ENCODE data around the gene IGSF23. TPM values are rescaled to one million over a fixed set of nuclear protein-coding genes. Genes with fewer than 3 reads are reported as not detected.

The IGSF23 gene
- total and polyA plus RNA-seq, 9 donors: 0.57 TPM; not detected in 8

GRCh38 chr19:44596428-44597130 is 16.8 kb upstream of the IGSF23 start:
- Histone ChIP-seq H3K9me3 (no peaks in the 10 kb centered on the region), H3K27me3 (no peaks in the 10 kb centered on the region), H3K27ac (no peak overlapping the region), H3K4me3 (no peak overlapping the region), H3K4me1 (ENCODE audit: insufficient read depth) (no peaks in the 10 kb centered on the region), H3K36me3 (no peaks in the 10 kb centered on the region)
- 53 to 65% (median 61%) methylated on average over 10 of the region's 10 CpGs for WGBS, 3 donors
- intact Hi-C loops (cut with DNase I): no loop called here
- TF ChIP-seq POLR2A (IDR thresholded peaks at IDR 0.05): no peak
- DNase-seq: no peak

- WGBS, 3 donors: 61 to 73% (median 68%) methylated on average over 3 of the region's 3 CpGs
- no peaks in the 10 kb centered on the region for H3K36me3 ChIP-seq
- no peak for TF ChIP-seq CTCF (IDR thresholded peaks at IDR 0.05)
- TF ChIP-seq EP300 (IDR thresholded peaks at IDR 0.05): no peak
- TF ChIP-seq POLR2A (IDR thresholded peaks at IDR 0.05): no peak
- no peak for DNase-seq
- H3K9me3 ChIP-seq: no peaks in the 10 kb centered on the region
- no peak overlapping the region for H3K4me3 ChIP-seq
- no peaks in the 10 kb centered on the region for H3K27me3 ChIP-seq
- no peak overlapping the region for H3K27ac ChIP-seq
- intact Hi-C loops (cut with DNase I): no loop called here
- H3K4me1 ChIP-seq (ENCODE audit: insufficient read depth): no peaks in the 10 kb centered on the region
These were observed 16.3 kb upstream of the IGSF23 start for GRCh38 chr19:44597131-44597491.

- DNase-seq: no peak
- peaks cover 1% of the 10 kb centered on the region for H3K4me1 ChIP-seq (ENCODE audit: insufficient read depth)
- H3K27me3 ChIP-seq: no peaks in the 10 kb centered on the region
- no peaks in the 10 kb centered on the region for H3K9me3 ChIP-seq
- H3K4me3 ChIP-seq: no peak overlapping the region
- TF ChIP-seq EP300 (IDR thresholded peaks at IDR 0.05) (no peak), CTCF (IDR thresholded peaks at IDR 0.05) (no peak), POLR2A (IDR thresholded peaks at IDR 0.05) (no peak)
- H3K36me3 ChIP-seq: no peaks in the 10 kb centered on the region
- intact Hi-C loops (cut with DNase I): no loop called here
- no peak overlapping the region for H3K27ac ChIP-seq
These were observed 15.0 kb upstream of the IGSF23 start for GRCh38 chr19:44598355-44598754.

- no peak for DNase-seq
- TF ChIP-seq POLR2A (IDR thresholded peaks at IDR 0.05): no peak
- TF ChIP-seq EP300 (IDR thresholded peaks at IDR 0.05): no peak
- no peak for TF ChIP-seq CTCF (IDR thresholded peaks at IDR 0.05)
- no peaks in the 10 kb centered on the region for H3K9me3 ChIP-seq
- intact Hi-C loops (cut with DNase I): no loop called here
- no peak overlapping the region for H3K27ac ChIP-seq
- H3K36me3 ChIP-seq: no peaks in the 10 kb centered on the region
- H3K27me3 ChIP-seq: no peaks in the 10 kb centered on the region
- H3K4me3 ChIP-seq: no peak overlapping the region
- H3K4me1 ChIP-seq (ENCODE audit: insufficient read depth): peaks cover 4% of the 10 kb centered on the region
- 50 to 57% (median 52%) methylated on average over 3 of the region's 3 CpGs for WGBS, 3 donors
These were observed 14.5 kb upstream of the IGSF23 start for GRCh38 chr19:44598880-44599279.

- TF ChIP-seq POLR2A (IDR thresholded peaks at IDR 0.05): no peak
- no peak for TF ChIP-seq CTCF (IDR thresholded peaks at IDR 0.05)
- no peak for TF ChIP-seq EP300 (IDR thresholded peaks at IDR 0.05)
- H3K9me3 ChIP-seq: no peaks in the 10 kb centered on the region
- WGBS, 3 donors: 50 to 59% (median 52%) methylated on average over 4 of the region's 4 CpGs
- H3K27me3 ChIP-seq: no peaks in the 10 kb centered on the region
- intact Hi-C loops (cut with DNase I): no loop called here
- no peak overlapping the region for H3K27ac ChIP-seq
- H3K4me3 ChIP-seq: no peak overlapping the region
- no peaks in the 10 kb centered on the region for H3K36me3 ChIP-seq
- no peak for DNase-seq
- H3K4me1 ChIP-seq (ENCODE audit: insufficient read depth): peaks cover 4% of the 10 kb centered on the region
These were observed 12.9 kb upstream of the IGSF23 start for GRCh38 chr19:44600466-44600865.

Measured in ovary (tissue), 9 donors.